OCI-LY7 (cell line): ENCODE results near the gene PLGLB2. TPM values are rescaled to one million over a fixed set of nuclear protein-coding genes. Genes with fewer than 3 reads are reported as not detected.
"Not testable (repeated sequence)": the region's sequence is repeated elsewhere in the genome, so short reads cannot be mapped to it uniquely, and the experiment has no call there.

ENCODE experiments used
- Bru-seq: library from RNA; stranded (reverse); fragments of 400-500 nt; gene quantifications from one replicate; lab custom pipeline; 2021; lab: Mats Ljungman, UMichigan
- BruChase-seq, 2 experiments: library from RNA; stranded (reverse); fragments of 400-500 nt; gene quantifications; one replicate each; lab custom pipeline; 2021; lab: Mats Ljungman, UMichigan
- BruUV-seq: library from RNA; stranded (reverse); fragments of 400-500 nt; replicated peaks from 2 replicates; lab custom pipeline; 2021; lab: Mats Ljungman, UMichigan
- CTCF ChIA-PET: fragments of 300-600 bp; sonication (Branson Sonifier 250); formaldehyde crosslinking; loops from one replicate; lab custom pipeline; 2022; ENCODE audit warnings: antibody characterized with exemption; ENCODE audit not compliant: unreplicated experiment; lab: Charles Lee
- POLR2A ChIA-PET: fragments of 300-600 bp; sonication (Branson Sonifier 250); formaldehyde crosslinking; loops from one replicate; lab custom pipeline; 2022; ENCODE audit warnings: antibody characterized with exemption; lab: Charles Lee
- DNase-seq: peaks from one replicate; pipeline ENCODE4 v3.0.0-alpha.2; 2015; ENCODE audit warnings: low spot score
- H2AFZ ChIP-seq: fragments of 200-600 bp; sonication (generic), shearing (Covaris generic); 2 replicates; pipeline ENCODE4 v1.6.1; 2014; ENCODE audit warnings: mild to moderate bottlenecking, antibody characterized with exemption, low read length, moderate library complexity
- H3K27ac ChIP-seq: fragments of 200-600 bp; sonication (generic); 2 replicates; pipeline ENCODE4 v1.5.1; 2014; ENCODE audit warnings: mixed run types, low read depth, mild to moderate bottlenecking, moderate library complexity, low read length, inconsistent platforms; ENCODE audit not compliant: poor library complexity, severe bottlenecking
- H3K36me3 ChIP-seq: fragments of 200-600 bp; sonication (generic); 2 replicates; pipeline ENCODE4 v1.6.1; 2014; ENCODE audit warnings: mild to moderate bottlenecking, antibody characterized with exemption, low read length, moderate library complexity, mixed read lengths; ENCODE audit not compliant: insufficient read depth
- H3K4me1 ChIP-seq: fragments of 200-600 bp; sonication (generic); 2 replicates; pipeline ENCODE4 v1.5.1; 2014; ENCODE audit warnings: mild to moderate bottlenecking, low read length; ENCODE audit not compliant: insufficient read depth, poor library complexity, severe bottlenecking
- H3K4me2 ChIP-seq: fragments of 200-600 bp; sonication (generic); 2 replicates; pipeline ENCODE4 v1.6.1; 2014; ENCODE audit warnings: mild to moderate bottlenecking, low read length
- H3K4me3 ChIP-seq: fragments of 200-600 bp; sonication (generic); 2 replicates; pipeline ENCODE4 v1.5.1; 2014; ENCODE audit warnings: mild to moderate bottlenecking, low read depth, low read length; ENCODE audit not compliant: poor library complexity, severe bottlenecking
- H3K79me2 ChIP-seq: fragments of 200-600 bp; sonication (generic); 2 replicates; pipeline ENCODE4 v1.6.1; 2016; ENCODE audit warnings: low read depth, mild to moderate bottlenecking, low read length, moderate library complexity, mixed read lengths; ENCODE audit not compliant: insufficient read depth
- H3K9me2 ChIP-seq: fragments of 200-600 bp; sonication (generic); 2 replicates; pipeline ENCODE4 v1.6.1; 2016; ENCODE audit warnings: mild to moderate bottlenecking, low read length, mixed read lengths; ENCODE audit not compliant: insufficient read depth
- H3K9me3 ChIP-seq: fragments of 200-600 bp; sonication (generic); 2 replicates; pipeline ENCODE4 v1.6.1; 2014; ENCODE audit warnings: mild to moderate bottlenecking, mixed run types, low read length, mixed read lengths
- H4K20me1 ChIP-seq: fragments of 200-600 bp; sonication (generic); 2 replicates; pipeline ENCODE4 v1.6.1; 2014; ENCODE audit warnings: mild to moderate bottlenecking, antibody characterized with exemption, low read length, moderate library complexity, mixed read lengths; ENCODE audit not compliant: insufficient read depth
- intact Hi-C: fragments of 100-400 bp; cut with micrococcal nuclease; formaldehyde crosslinking; loops from one replicate; pipeline ENCODE4 v1.10.0; 2022; ENCODE audit not compliant: unreplicated experiment
- long read RNA-seq: library from polyadenylated mRNA; stranded (forward); transcript quantifications from one replicate; pipeline ENCODE4 v2.0.0, GENCODE V29; 2022
- total RNA-seq, 2 experiments: library from RNA; depleted of rRNA in 1 of 2; stranded (reverse); fragments of >200 nt in 1 of 2; shearing (Covaris generic) in 1 of 2; gene quantifications; 2 replicates each; pipeline ENCODE4 v1.2.3, GENCODE V29; 2014 to 2022

The PLGLB2 gene
- total RNA-seq (2014; rRNA removed; shearing (Covaris generic)) (0.85 and 1.0 TPM in 2 replicates), total RNA-seq (2022) (1.9 and 2.0 TPM in 2 replicates), Bru-seq, nascent RNA (percentile 27 among the genes with signal in this experiment), BruChase-seq, experiment 1, labeled RNA remaining after a 6-hour chase (percentile 43 among the genes with signal in this experiment), BruChase-seq, experiment 2, labeled RNA remaining after a 2-hour chase (percentile 48 among the genes with signal in this experiment)
- long read RNA-seq = 0 reads

- H3K9me2 ChIP-seq, BruUV-seq, DNase-seq, H3K36me3 ChIP-seq, H3K4me2 ChIP-seq, CTCF ChIA-PET, H2AFZ ChIP-seq, H3K27ac ChIP-seq, intact Hi-C loops, H3K4me1 ChIP-seq, POLR2A ChIA-PET, H3K79me2 ChIP-seq, H4K20me1 ChIP-seq, H3K4me3 ChIP-seq, H3K9me3 ChIP-seq: not testable (repeated sequence)
These were observed at the start of gene PLGLB2 for GRCh38 chr2:87747791-87748190. PLGLB2 (plus strand) TSS chr2:87748087; CDS start chr2:87748154, 67 bp downstream.

- BruUV-seq, H3K36me3 ChIP-seq, DNase-seq, H4K20me1 ChIP-seq, H3K4me3 ChIP-seq, H3K4me1 ChIP-seq, POLR2A ChIA-PET, CTCF ChIA-PET, H3K79me2 ChIP-seq, H3K27ac ChIP-seq, H2AFZ ChIP-seq, H3K4me2 ChIP-seq, intact Hi-C loops, H3K9me2 ChIP-seq, H3K9me3 ChIP-seq: not testable (repeated sequence)
These were observed 43.1 kb upstream of the PLGLB2 start for GRCh38 chr2:87704572-87705323.

- H3K36me3 ChIP-seq, H3K4me1 ChIP-seq, H3K4me2 ChIP-seq, H3K9me2 ChIP-seq, H2AFZ ChIP-seq, POLR2A ChIA-PET, intact Hi-C loops, BruUV-seq, H3K79me2 ChIP-seq, CTCF ChIA-PET, H3K4me3 ChIP-seq, H3K27ac ChIP-seq, H3K9me3 ChIP-seq, H4K20me1 ChIP-seq, DNase-seq: not testable (repeated sequence)
These were observed 39.5 kb upstream of the PLGLB2 start for GRCh38 chr2:87708368-87708767.

GRCh38 chr2:87727940-87728599, 19.8 kb upstream of the PLGLB2 start:
- H4K20me1 ChIP-seq, intact Hi-C loops, H2AFZ ChIP-seq, BruUV-seq, H3K36me3 ChIP-seq, H3K4me3 ChIP-seq, H3K4me1 ChIP-seq, H3K27ac ChIP-seq, H3K79me2 ChIP-seq, H3K4me2 ChIP-seq, DNase-seq, POLR2A ChIA-PET, H3K9me2 ChIP-seq, H3K9me3 ChIP-seq, CTCF ChIA-PET: not testable (repeated sequence)

GRCh38 chr2:87740928-87741327, 7.0 kb upstream of the PLGLB2 start:
- H3K79me2 ChIP-seq, H3K27ac ChIP-seq, H3K4me2 ChIP-seq, H4K20me1 ChIP-seq, intact Hi-C loops, H3K36me3 ChIP-seq, CTCF ChIA-PET, H3K4me3 ChIP-seq, POLR2A ChIA-PET, H3K9me3 ChIP-seq, H3K4me1 ChIP-seq, DNase-seq, H3K9me2 ChIP-seq, BruUV-seq, H2AFZ ChIP-seq: not testable (repeated sequence)

- H3K27ac ChIP-seq, H3K79me2 ChIP-seq, H3K4me3 ChIP-seq, H3K9me3 ChIP-seq, DNase-seq, H2AFZ ChIP-seq, POLR2A ChIA-PET, H3K36me3 ChIP-seq, intact Hi-C loops, H3K4me2 ChIP-seq, H3K4me1 ChIP-seq, H4K20me1 ChIP-seq, H3K9me2 ChIP-seq, CTCF ChIA-PET: not testable (repeated sequence)
- BruUV-seq = TSS peak; percentile 42
These were observed 5.3 kb upstream of the PLGLB2 start for GRCh38 chr2:87742393-87743108.
